ENCODE results near the gene IRF2. TPM values are rescaled to one million over a fixed set of nuclear protein-coding genes. Genes with fewer than 3 reads are reported as not detected.

Gene IRF2
- total RNA-seq, 1 experiment from 2014 or later: 6.6 TPM

GRCh38 chr4:184368731-184369130 is 105.6 kb downstream of the IRF2 start:
- DNase-seq (ENCODE audit: low spot score): no peak

DNA sequence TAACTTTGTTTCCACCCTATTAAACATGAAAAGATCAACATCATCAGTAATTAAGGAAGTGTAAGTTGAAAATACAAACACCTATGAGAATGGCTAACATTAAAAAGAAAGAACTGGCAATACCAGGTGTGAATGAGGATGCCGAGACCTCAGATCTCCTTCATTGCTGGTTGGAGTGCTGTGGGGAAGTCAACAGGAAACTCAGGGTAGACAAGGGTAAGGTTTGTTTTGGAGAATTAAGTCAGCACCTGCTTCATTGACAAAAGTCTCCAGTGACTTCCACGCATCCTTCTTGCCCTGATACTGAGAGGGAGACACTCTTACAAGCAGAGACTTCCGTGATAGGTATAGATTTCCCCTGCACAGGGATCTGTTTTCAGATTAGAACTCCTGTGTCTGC is 106.1 kb downstream of the IRF2 start:
- DNase-seq (ENCODE audit: low spot score): no peak

- no peak for DNase-seq (ENCODE audit: low spot score)
Measured at GRCh38 chr4:184364100-184364921, 110.0 kb downstream of the IRF2 start.

- DNase-seq (ENCODE audit: low spot score): no peak
Measured at GRCh38 chr4:184363258-184363657, 111.1 kb downstream of the IRF2 start.

DNA sequence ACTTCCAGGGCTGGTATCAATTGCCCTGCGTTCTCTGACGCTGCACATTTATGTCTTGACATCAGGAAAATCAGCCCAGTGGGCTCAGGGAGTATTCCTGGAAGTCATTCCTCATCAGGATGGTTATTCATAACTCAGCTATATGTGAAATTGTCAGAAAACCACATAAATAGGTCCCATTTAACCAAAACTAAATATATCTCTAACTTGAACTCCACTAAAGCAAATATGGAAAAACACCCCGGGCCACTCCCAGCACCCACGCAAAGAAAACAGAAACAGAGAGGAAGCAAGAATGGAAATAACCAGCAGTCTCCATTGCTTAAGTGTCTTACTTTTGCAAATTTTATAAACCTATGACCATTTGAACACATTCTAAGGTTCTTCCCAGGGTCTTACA is 112.0 kb downstream of the IRF2 start:
- no peak for DNase-seq (ENCODE audit: low spot score)

DNA sequence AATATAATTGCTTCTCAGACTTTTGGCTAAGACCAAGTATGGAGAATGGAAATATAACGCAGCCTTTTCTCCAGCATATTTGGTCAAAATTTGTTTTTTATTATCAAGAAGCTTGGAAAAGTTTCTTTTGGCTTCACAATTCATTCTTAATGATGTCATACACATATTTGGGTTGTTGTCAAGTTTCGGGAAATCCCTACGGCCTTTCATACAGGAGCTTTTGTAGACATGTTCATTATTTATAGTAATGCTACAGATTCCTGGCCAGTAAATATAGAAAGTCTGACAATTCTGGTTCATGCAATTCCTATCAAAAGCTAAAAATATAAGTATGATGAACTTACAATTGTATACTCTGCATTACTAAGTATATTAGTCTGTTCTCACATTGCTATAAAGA is 112.9 kb downstream of the IRF2 start:
- no peak for DNase-seq (ENCODE audit: low spot score)

- no peak for DNase-seq (ENCODE audit: low spot score)
Measured at GRCh38 chr4:184359888-184360287, 114.5 kb downstream of the IRF2 start.

GRCh38 chr4:184358521-184359232 is 115.7 kb downstream of the IRF2 start:
- no peak for DNase-seq (ENCODE audit: low spot score)

- no peak for DNase-seq (ENCODE audit: low spot score)
Measured at GRCh38 chr4:184357772-184358171, 116.6 kb downstream of the IRF2 start.

GRCh38 chr4:184357165-184357564 is 117.2 kb downstream of the IRF2 start:
- DNase-seq (ENCODE audit: low spot score): no peak

DNA sequence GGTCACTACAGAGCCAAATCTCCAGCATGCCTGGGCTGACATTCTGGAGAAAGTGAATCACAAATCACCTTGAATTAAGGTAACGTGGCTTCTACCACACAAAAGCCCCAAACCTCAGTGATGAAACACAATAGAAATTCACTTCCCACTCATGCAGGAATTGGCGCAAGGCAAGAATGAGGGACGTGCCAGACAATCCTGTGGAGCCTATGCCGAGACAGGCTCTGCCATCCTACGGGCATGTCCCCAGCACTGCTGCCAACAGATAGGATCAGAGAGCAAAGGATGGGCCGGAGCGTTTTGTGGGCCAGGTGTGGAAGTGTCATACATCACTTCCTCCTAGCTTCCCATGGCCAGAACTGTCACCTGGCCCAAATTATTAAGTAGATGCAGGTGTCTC is 118.0 kb downstream of the IRF2 start:
- no peak for DNase-seq (ENCODE audit: low spot score)

- no peak for DNase-seq (ENCODE audit: low spot score)
Measured at GRCh38 chr4:184355857-184356256, 118.5 kb downstream of the IRF2 start.

DNA sequence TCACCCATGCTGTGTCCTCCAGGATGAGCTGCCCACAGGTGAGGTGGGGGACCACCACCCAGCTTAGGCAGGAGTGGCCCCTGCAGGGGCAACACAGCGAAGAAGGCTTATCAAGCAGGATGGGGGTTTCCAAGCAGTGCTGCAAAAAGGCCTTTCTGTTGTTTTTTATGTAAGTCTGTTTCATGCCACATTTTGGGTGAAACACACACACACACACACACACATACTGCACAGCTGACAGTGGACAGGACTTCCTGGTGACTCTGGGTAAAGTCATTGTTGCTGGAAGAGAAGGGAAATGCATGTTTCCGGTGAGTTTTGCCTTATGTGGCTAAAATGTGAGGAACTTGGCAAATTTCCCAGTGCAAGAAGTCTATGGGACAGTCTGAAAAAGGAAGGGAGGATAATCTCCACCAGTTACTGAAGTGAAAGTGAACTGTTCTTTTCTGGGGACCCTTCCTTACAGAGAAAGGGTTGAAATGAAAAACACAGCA is 119.2 kb downstream of the IRF2 start:
- DNase-seq (ENCODE audit: low spot score): peak; percentile 12

DNA sequence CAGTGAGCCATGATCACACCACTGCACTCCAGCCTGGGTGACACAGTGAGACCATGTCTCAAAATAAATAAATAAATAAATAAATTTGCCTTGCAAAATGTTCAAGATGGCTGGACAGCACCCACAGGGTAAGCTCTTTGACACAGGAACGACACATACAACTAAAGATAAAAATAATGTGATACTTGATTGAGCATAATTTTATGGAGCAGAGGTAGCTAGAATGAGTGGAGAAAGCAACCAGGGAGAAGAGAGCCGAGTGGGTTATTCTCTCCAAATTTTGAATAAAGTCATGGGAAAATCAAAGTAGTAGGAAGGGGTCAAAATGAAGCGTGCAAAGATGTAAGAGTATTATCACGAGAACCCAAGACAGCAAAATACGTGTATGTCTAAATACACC is 121.5 kb downstream of the IRF2 start:
- DNase-seq (ENCODE audit: low spot score): no peak

GRCh38 chr4:184351560-184352451 is 122.5 kb downstream of the IRF2 start:
- DNase-seq (ENCODE audit: low spot score): no peak

DNA sequence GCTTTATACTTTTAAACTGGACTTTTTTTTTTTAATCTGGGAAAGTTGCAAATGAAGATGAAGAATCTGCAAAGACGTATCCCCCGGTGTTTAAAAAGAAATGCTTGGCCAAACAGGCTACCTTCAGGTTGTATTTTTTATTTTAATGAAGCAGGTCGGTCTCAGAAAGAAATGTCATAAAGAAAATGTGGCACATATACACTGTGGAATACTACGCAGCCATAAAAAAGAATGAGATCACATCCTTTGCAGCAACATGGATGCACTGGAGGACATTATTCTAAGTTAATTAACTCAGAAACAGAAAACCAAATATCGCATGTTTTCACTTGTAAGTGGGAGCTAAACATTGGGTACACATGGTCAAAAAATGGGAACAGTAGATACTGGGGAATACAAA is 123.4 kb downstream of the IRF2 start:
- DNase-seq (ENCODE audit: low spot score): no peak

- DNase-seq (ENCODE audit: low spot score): no peak
Measured at GRCh38 chr4:184350213-184350817, 124.0 kb downstream of the IRF2 start.

GRCh38 chr4:184349283-184350039 is 124.9 kb downstream of the IRF2 start:
- DNase-seq (ENCODE audit: low spot score): no peak

DNA sequence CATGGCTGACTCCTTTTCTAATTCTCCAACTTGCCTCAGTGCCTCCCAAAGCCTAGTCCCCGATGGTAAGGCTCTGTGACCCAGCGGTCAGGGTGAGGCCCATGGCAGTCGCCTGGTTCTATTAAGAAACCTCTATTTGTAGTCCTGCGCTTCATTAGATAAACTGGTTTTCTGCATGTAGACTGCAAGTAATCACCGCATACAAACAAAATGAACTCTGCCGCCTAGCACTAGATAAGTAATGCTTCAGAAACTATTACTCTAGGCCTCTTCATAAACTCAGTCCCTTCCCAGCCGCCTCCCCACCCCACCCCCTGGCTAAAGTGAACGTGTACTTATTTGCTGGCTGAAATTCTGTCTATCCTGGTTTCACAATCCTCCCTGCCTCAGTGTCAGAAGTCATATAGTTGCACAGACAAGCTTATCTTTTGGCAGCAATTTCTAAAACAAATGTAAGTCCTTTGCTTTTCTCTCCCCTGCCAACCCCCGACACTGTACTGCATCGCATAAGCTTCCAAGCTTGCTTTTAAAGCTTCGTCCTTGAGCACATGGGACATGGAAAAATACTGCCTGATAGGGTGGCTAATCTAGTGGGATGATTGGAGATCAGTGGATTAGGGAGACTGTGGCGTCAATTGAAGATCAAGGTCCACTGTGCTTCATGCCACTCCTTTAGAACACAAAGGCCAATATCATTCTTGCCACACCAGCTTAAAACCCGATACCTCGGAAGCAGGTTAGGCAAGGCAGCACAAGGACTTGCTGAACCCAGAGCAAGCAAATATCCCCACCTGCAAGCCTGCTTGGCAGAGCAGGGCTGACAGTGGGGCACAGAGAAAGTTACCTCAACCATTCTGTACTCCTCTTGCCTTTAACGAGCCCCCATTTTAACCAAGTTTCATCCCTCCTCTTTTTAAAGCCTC is 125.8 kb downstream of the IRF2 start:
- DNase-seq (ENCODE audit: low spot score): peak; percentile 19

All from HT-29 (cell line).